HCT116 (cell line): ENCODE measurements around the gene HCRTR1. TPM values are rescaled to one million over a fixed set of nuclear protein-coding genes. Genes with fewer than 3 reads are reported as not detected.
A peak's percentile ranks its signal among the peaks of the same experiment; 100 is the strongest.

Source experiments
- ATAC-seq: fragments of 200-7000 bp; cut with Tn5 transposase; 2 replicates; pipeline ENCODE4 v1.9.1; 2020; ENCODE audit warnings: mild to moderate bottlenecking, moderate library complexity
- BruUV-seq: library from RNA; stranded (reverse); fragments of 400-500 nt; replicated peaks from 2 replicates; lab custom pipeline; 2021; lab: Mats Ljungman, UMichigan
- CTCF ChIA-PET: fragments of 300-600 bp; sonication (Branson Sonifier 250); formaldehyde crosslinking; loops from one replicate; lab custom pipeline; 2021; ENCODE audit warnings: antibody characterized with exemption; lab: Charles Lee
- POLR2A ChIA-PET: fragments of 300-600, 350-600 bp; sonication (Branson Sonifier 250); formaldehyde crosslinking; loops from one replicate; lab custom pipeline; 2021; ENCODE audit warnings: antibody characterized with exemption; lab: Charles Lee
- RAD21 ChIA-PET, 2 experiments: fragments of 300-600 bp; sonication (Branson Sonifier 250); formaldehyde crosslinking; loops; one replicate each; lab custom pipeline; 2023; ENCODE audit warnings: low total read pairs in 2 of 2; ENCODE audit not compliant: uncharacterized antibody in 2 of 2, unreplicated experiment in 2 of 2, low non-redundant PET in 1 of 2; lab: Charles Lee
- DNase-seq: peaks from one replicate; pipeline ENCODE4 v3.0.0-alpha.2; 2010; ENCODE audit warnings: low read depth, low spot score
- H2AFZ ChIP-seq: fragments of 200-600 bp; shearing (Covaris generic), sonication (generic); 2 replicates; pipeline ENCODE4 v1.6.1; 2017; ENCODE audit warnings: low read depth, mixed run types, mixed read lengths, antibody characterized with exemption, low read length; ENCODE audit not compliant: poor library complexity, severe bottlenecking
- H3K27ac ChIP-seq: 2 replicates; pipeline ENCODE4 v1.5.1; 2012; ENCODE audit warnings: low read depth, low read length
- H3K27me3 ChIP-seq: fragments of 200-600 bp; sonication (generic); 2 replicates; pipeline ENCODE4 v1.6.1; 2016; ENCODE audit warnings: mixed run types, low read length, mixed read lengths; ENCODE audit not compliant: insufficient read depth
- H3K36me3 ChIP-seq, 2 experiments: fragments of 200-500 bp in 1 of 2; fragments of 200-600 bp in 1 of 2; sonication (Bioruptor generic) in 1 of 2; sonication (generic) in 1 of 2; 2 replicates each; pipeline versions ENCODE4 v1.5.1 to v1.6.1; 2014 to 2016; ENCODE audit warnings: low read length in 2 of 2, inconsistent platforms in 1 of 2, mixed read lengths in 1 of 2, mixed run types in 1 of 2; ENCODE audit not compliant: insufficient read depth in 2 of 2, control insufficient read depth in 1 of 2
- H3K4me1 ChIP-seq, 2 experiments: fragments of 200-600 bp in 1 of 2; sonication (generic) in 1 of 2; 2 replicates each; pipeline versions ENCODE4 v1.5.1 to v1.6.1; 2012 to 2017; ENCODE audit warnings: low read length in 2 of 2, inconsistent platforms in 1 of 2, mild to moderate bottlenecking in 1 of 2, mixed read lengths in 1 of 2, mixed run types in 1 of 2, moderate library complexity in 1 of 2; ENCODE audit not compliant: insufficient read depth in 2 of 2, control insufficient read depth in 1 of 2
- H3K4me2 ChIP-seq: fragments of 200-600 bp; sonication (generic); 2 replicates; pipeline ENCODE4 v1.6.1; 2017; ENCODE audit warnings: mixed run types, low read length, mixed read lengths
- H3K4me3 ChIP-seq, 2 experiments: fragments of 200-600 bp in 1 of 2; sonication (generic) in 1 of 2; replicated peaks in 1 of 2; 2 replicates each; pipeline ENCODE4 v1.5.1; 2011 to 2016; ENCODE audit warnings: low read length in 2 of 2, control low read depth in 1 of 2, low read depth in 1 of 2, mild to moderate bottlenecking in 1 of 2, mixed read lengths in 1 of 2, mixed run types in 1 of 2
- H3K79me2 ChIP-seq: fragments of 200-600 bp; sonication (generic); 2 replicates; pipeline ENCODE4 v1.6.1; 2017; ENCODE audit warnings: mild to moderate bottlenecking, mixed run types, low read length, moderate library complexity, mixed read lengths; ENCODE audit not compliant: insufficient read depth
- H3K9ac ChIP-seq: fragments of 200-600 bp; sonication (generic); 2 replicates; pipeline ENCODE4 v1.6.1; 2016; ENCODE audit warnings: low read length, mixed read lengths
- H3K9me2 ChIP-seq: fragments of 200-600 bp; sonication (generic), shearing (Covaris generic); 2 replicates; pipeline ENCODE4 v1.6.1; 2017; ENCODE audit warnings: mixed run types, mild to moderate bottlenecking, moderate library complexity; ENCODE audit not compliant: insufficient read depth
- H3K9me3 ChIP-seq, 2 experiments: fragments of 200-500 bp in 1 of 2; fragments of 200-600 bp in 1 of 2; sonication (Bioruptor generic) in 1 of 2; sonication (generic) in 1 of 2; 2 replicates each; pipeline ENCODE4 v1.6.1; 2014 to 2017; ENCODE audit warnings: low read length in 2 of 2, mixed read lengths in 2 of 2, inconsistent platforms in 1 of 2, low read depth in 1 of 2, mild to moderate bottlenecking in 1 of 2, mixed run types in 1 of 2, moderate library complexity in 1 of 2; ENCODE audit not compliant: control insufficient read depth in 1 of 2, insufficient read depth in 1 of 2
- H4K20me1 ChIP-seq: fragments of 200-600 bp; sonication (generic), shearing (Covaris generic); 2 replicates; pipeline ENCODE4 v1.6.1; 2017; ENCODE audit warnings: mixed run types, mild to moderate bottlenecking, moderate library complexity; ENCODE audit not compliant: insufficient read depth
- POLR2AphosphoS5 ChIP-seq: IDR thresholded peaks from 2 replicates; pipeline ENCODE4 v1.6.1; 2011; ENCODE audit warnings: mild to moderate bottlenecking, low read depth, low read length, moderate library complexity
- RAD21 ChIP-seq: IDR thresholded peaks from 2 replicates; pipeline ENCODE4 v1.6.1; 2012; ENCODE audit warnings: low read depth, mild to moderate bottlenecking
- intact Hi-C: fragments of 100-400 bp; cut with micrococcal nuclease; formaldehyde crosslinking; loops from 2 replicates; pipeline ENCODE4 v1.10.0; 2022
- total RNA-seq: library from RNA; stranded (reverse); gene quantifications from one replicate; pipeline ENCODE4 v1.2.1, GENCODE V29; 2021; ENCODE audit not compliant: unreplicated experiment
- TF ChIP-seq, protein P1 (sequence below), 3 experiments: fragments of 200-600 bp in 1 of 3; sonication (generic) in 1 of 3; IDR thresholded peaks in 2 of 3; conservative IDR thresholded peaks in 1 of 3; 2 replicates each; pipeline ENCODE4 v1.5.1; 2012 to 2017; ENCODE audit warnings: low read depth in 2 of 3, low read length in 2 of 3, antibody characterized with exemption in 1 of 3, borderline replicate concordance in 1 of 3, control low read depth in 1 of 3, mild to moderate bottlenecking in 1 of 3, mixed read lengths in 1 of 3, mixed run types in 1 of 3, moderate library complexity in 1 of 3; ENCODE audit not compliant: insufficient read depth in 1 of 3

The HCRTR1 gene
- total RNA-seq, 1 experiment from 2014 or later = not detected

DNA sequence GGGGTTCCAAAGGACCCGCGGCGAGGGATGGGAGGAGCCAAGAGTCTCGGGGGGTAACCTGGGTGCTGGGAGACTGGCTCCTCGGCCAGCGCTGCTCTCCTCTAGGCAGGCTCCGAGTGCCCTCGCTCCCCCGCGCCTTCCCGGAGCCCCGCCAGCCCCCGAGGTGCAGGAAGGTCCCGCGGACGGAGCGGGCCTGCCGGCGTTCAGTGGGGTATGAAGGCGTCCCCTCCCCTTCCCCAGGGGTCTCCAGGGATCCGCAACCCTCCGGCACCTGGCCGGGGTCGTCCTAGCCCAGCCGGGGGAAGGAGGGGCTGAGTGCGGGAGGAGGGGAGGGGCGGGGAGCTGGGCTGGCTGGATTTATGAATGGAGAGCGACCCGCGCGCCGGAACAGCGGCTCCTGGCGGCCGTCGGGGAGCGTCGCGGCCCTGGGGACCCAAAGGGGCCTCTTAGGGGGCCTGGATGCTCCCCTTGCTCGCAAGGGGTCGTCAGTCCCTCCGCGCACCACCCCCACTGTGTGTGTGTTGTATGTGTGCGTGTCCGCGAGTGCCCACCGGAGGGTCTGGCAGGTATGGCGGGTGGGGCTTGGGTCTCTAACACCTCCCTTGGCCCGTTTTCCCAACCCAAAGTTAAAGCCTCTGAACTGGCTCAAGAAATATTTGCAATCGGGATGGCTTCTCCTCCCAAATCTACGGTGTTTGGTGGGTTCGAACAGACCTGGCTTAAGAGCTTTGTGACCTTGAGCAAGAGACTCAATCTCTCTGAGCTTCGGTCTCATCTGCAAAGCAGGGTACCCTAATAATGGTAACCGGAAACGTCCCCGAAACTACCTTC lies 642 bp downstream of the HCRTR1 start:
- H3K36me3 ChIP-seq = no peaks in the 10 kb centered on the region
- no peaks in the 10 kb centered on the region for H3K79me2 ChIP-seq
- no peaks in the 10 kb centered on the region for H3K27me3 ChIP-seq
- no peak overlapping the region for H3K9ac ChIP-seq
- no peaks in the 10 kb centered on the region for H3K9me3 ChIP-seq
- CTCF ChIA-PET = interaction anchor here (0.9 to 1.3 kb wide), 3 partner anchors 8 to 223 kb away, joined by 3 to 4 read pairs (median 4); no protein-coding TSS in a partner anchor
- H3K9me2 ChIP-seq = no peaks in the 10 kb centered on the region
- H2AFZ ChIP-seq = no peak overlapping the region
- no peak for TF ChIP-seq POLR2AphosphoS5
- no peak; the same call in none of the 2 replicates for TF ChIP-seq RAD21
- TF ChIP-seq, protein P1, sequence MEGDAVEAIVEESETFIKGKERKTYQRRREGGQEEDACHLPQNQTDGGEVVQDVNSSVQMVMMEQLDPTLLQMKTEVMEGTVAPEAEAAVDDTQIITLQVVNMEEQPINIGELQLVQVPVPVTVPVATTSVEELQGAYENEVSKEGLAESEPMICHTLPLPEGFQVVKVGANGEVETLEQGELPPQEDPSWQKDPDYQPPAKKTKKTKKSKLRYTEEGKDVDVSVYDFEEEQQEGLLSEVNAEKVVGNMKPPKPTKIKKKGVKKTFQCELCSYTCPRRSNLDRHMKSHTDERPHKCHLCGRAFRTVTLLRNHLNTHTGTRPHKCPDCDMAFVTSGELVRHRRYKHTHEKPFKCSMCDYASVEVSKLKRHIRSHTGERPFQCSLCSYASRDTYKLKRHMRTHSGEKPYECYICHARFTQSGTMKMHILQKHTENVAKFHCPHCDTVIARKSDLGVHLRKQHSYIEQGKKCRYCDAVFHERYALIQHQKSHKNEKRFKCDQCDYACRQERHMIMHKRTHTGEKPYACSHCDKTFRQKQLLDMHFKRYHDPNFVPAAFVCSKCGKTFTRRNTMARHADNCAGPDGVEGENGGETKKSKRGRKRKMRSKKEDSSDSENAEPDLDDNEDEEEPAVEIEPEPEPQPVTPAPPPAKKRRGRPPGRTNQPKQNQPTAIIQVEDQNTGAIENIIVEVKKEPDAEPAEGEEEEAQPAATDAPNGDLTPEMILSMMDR (IDR thresholded peaks at IDR 0.05 in 2 of 3, conservative IDR thresholded peaks at IDR 0.05 in 1 of 3; ENCODE audit: borderline replicate concordance in 1 of 3, insufficient read depth in 1 of 3, low read depth in 2 of 3, low read length in 2 of 3) = peak; percentile 48 to 85 (median 76)
- H3K4me1 ChIP-seq = no peaks in the 10 kb centered on the region
- POLR2A ChIA-PET = no interaction called here
- intact Hi-C loops = no loop called here
- BruUV-seq = no TSS peak
- DNase-seq (no peak), ATAC-seq (peak; percentile 88)
- no peaks in the 10 kb centered on the region for H4K20me1 ChIP-seq
- RAD21 ChIA-PET = no interaction called here
- H3K4me2 ChIP-seq = no peak overlapping the region
- H3K4me3 ChIP-seq = no peak overlapping the region
- no peak overlapping the region for H3K27ac ChIP-seq
